NCI-H1417 (cell line): ENCODE data around the gene WWP2.
A peak's percentile ranks its signal among the peaks of the same experiment; 100 is the strongest.
"Not testable (repeated sequence)": the region's sequence is repeated elsewhere in the genome, so short reads cannot be mapped to it uniquely, and the experiment has no call there.

Source experiments
- DNase-seq, 3 experiments: peaks; one replicate each; lab custom pipeline; 2025; lab: John Stamatoyannopoulos, UW

The WWP2 gene

DNA sequence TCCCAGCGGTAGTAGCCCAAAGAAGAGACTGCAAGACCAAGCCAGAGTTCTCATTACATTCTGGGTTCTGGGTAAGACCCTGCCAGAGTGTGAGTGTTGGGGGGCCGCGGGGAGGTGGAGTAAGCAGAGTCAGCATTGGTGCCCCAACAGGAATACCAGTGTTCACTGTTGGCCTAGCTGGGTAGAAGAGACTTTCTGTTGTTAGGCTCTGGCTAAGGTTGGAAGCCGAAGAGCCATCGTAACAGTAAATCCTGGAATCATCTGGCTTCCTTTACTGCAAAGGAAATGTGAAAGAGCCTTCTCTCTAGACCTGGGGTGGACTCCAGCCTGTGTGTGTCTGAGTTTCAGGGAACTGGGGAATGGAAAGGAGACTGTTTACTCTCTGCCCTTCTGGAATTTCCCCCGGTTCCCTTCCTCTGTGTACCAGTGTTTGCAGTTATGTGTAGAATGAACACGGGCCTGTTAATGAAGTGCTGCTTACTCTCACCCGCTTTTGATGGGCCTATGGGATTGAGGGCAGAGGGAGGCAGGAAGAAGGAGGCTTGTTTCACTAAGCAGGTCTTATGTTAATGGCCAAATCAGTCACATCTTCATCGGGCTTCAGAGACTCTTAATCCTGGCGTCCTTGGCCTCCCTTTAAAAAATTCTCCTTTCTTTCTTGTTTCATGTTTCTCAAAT lies 68.5 kb downstream of the WWP2 start:
- no peak for DNase-seq

- DNase-seq, result no peak
Measured at GRCh38 chr16:69831212-69832123, 69.3 kb downstream of the WWP2 start.

DNA sequence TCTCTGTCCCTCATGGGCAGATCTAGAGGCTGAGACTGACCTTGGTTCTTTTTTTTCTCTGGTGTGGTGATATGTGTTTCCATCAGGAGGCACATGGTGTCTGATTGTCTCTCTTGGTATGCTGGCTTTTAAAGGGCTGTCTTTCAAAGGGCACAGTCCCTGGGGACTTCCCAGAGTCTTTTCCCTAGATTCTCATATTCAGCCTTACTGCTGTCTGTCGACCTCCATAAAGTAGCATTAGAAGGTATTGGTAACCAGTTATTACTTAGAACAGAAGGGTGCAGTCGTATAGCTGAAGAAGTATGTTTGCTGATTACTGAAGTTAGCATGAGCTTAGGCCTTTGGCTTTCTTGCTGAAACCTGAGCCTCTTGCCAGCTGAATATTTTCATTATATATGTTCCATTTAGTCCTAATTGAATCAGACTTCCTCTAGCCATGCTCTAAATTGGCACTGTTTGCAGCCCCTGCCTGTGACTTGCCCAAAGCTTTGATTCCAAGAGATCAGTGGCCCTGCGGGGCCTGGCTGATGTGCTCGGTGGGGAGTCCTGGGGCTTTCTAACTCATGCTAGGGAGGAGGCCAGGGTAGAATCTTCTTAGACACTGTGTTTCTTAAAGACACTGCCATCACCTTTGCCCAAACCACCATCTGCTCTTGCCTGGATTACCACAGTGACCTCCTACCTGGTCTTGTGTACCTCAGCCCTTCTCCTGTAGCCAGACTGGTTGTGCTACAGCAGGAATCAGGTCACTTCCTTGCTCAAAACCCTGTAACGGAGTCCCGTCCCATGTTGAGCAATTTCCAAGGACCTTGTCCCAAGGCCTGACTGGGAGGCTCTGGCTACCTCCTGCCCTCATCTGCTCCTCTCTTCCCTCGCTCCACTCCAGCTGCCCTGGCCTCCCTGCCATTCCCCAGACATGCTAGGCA lies 71.5 kb downstream of the WWP2 start:
- no peak for DNase-seq

DNA sequence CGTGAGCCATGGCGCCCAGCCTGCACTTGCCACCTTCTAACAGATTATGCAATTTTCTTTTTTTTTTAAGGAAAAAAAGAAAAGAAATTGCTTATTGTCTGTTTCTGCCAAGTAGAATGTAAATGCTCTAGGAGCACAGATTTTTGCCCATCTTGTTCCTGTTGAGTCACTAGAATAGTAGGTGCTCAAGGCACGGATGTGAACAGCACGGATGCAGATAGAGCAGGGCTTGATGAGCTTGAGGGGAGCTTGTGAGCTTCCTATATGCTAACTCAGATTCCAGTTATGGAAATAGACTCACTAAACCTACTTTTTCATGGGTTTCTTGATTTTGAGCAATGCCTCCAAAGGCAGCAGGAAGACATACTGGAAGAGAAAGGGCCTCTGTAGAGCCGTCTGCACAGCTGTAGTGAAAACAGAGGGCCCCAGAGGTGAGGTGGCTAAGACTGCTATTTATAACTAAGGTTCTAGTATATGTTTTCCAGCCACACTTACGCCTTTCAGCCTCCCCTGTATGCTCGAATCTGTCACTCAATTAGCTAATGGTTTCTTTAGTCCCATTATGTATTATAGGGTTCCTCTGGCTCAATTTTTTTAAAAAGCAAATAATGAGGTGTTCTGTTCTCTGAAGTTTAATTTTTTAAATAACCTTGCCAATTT lies 72.8 kb downstream of the WWP2 start:
- no peak for DNase-seq

DNA sequence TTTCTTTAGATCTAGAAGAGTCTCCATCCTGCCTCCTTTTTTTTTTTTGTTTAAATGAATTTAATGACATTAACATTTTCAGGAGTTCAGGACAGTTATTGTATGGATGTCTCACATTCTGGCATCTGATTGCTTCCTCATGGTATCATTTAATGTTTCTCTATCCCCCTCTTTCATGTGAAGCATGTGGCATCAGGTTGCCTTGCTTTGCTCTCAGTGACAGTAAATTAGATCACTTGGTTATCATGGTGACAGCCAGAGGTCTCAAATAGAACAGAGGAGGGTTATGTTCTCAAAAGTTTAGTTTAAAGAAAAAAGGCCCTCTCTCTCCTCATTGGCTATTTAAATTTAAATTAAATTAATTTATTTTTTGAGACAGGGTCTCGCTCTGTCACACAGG lies 74.1 kb downstream of the WWP2 start:
- DNase-seq, result no peak

DNA sequence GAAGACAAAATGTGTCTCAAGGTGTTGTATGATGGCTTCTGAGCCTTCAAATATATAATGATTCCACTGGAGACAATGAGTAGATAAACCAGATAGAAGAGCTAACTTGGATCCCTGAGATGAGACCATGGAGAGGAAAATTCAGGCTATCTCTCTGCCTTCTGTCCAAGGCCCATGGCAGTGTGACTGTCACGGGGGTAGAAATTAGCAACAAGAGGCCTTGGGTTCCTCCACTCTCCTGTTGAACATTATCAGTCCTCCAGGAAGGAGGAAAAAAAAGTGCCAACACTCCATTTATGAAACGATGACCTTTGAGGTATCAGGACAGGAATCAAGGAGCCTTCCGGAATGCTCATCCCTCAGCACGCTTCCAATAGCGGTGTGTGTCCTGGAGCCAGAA lies 75.2 kb downstream of the WWP2 start:
- DNase-seq, result no peak

DNA sequence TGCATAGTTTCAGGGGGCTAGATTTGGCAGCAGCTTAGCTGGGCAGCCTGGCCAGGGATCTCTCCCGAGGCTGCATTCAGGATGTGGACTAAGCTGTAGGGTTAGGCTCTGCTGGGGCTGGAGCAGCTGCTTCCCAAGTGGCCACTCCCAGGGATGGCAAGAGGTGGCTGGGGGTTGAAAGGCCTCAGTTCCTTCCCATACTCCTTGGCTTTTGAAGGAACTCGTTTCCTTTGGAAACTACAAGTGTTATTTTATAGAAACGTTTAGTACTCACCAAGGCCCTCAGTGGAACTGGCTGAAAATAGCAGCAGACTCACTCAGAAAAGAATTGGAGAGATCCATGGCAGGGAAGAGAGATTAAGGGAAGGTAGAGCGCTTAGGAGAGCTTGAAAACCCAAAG lies 76.4 kb downstream of the WWP2 start:
- DNase-seq, result no peak

DNA sequence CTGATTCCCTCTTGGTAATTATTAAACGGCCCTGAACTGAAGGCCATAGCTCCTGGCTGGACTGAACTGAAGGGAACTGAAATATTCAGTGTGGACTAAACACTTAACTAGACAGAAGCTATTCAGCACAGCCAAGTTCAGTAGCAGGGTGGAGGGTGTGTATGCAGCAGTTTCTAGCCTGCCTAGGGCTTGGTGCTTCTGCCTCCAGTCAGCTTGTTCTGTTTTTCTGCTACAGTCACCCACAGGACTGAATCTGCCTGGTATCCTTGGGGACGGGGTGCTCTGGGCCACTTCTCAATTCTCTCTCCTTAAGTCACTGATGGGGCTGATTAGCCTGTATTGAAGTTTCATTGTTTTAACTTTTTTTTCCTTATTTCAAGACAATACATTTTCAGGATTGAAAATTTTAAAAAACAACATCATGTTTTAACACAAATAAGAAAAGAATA lies 77.1 kb downstream of the WWP2 start:
- no peak for DNase-seq

DNA sequence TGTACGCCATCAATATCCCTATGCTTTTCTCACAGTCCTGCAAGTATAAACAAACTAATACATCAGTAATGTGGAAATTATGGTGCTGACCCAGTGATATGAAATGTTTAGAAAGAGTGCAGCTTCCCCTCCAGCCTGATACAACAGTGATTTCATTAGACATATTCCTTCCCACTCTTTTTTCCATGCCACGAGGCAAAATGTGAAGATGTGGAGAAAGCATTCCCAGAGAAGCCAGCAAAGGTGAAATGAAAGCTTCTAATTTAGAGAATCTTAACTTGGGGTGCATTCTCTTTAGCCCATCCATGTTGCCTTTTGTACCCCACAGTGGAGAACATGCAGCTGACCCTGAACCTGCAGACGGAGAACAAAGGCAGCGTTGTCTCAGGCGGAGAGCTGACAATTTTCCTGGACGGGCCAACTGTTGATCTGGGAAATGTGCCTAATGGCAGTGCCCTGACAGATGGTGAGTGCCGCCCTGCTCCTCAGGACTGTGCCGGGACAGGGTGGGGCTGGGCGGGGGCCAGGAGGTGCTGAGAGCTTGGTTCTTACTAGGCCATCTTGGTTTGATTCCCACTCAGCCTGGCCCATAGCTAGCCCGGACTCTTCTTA lies 77.8 kb downstream of the WWP2 start:
- no peak for DNase-seq

DNA sequence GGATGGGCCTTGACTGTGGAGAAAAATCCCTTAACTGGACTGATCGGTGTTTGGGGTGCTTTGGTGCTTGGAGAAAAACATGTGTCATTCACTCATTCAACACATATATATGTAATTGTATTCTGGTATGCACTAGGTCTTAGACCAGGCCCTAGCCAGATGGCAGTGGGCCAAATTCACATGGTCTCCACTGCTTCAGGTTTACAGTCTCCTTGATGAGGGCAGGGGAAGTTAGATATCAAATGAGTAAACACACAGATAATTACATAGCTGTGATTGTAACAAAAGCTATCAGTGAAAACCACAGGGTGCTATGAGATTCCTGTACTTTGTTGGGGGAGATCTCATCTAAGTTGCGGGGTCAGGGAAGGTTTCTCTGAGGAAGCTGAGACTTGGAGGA lies 78.8 kb downstream of the WWP2 start:
- peak in 1 of 3 experiments; percentile 3 for DNase-seq

GRCh38 chr16:69844441-69844840 lies 82.3 kb downstream of the WWP2 start:
- DNase-seq, result no peak

GRCh38 chr16:69845181-69845580 lies 83.0 kb downstream of the WWP2 start:
- DNase-seq, result no peak

DNA sequence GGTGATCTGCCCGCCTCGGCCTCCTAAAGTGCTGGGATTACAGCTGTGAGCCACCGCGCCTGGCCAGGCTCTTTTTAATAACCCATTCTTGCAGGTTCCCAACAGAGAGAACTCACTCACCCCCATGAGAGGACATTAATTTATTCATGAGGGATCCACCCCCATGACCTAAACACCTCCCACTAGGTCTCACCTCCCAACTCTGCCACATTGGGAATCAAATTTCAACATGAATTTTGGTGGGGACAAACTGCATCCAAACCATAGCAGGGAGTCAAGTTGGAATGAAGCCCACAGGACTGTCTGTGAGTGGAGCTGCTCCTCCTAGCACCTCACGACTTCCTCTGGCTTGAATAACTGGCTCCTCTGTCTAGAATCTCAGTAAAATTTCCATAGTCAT lies 85.5 kb downstream of the WWP2 start:
- DNase-seq, result no peak

DNA sequence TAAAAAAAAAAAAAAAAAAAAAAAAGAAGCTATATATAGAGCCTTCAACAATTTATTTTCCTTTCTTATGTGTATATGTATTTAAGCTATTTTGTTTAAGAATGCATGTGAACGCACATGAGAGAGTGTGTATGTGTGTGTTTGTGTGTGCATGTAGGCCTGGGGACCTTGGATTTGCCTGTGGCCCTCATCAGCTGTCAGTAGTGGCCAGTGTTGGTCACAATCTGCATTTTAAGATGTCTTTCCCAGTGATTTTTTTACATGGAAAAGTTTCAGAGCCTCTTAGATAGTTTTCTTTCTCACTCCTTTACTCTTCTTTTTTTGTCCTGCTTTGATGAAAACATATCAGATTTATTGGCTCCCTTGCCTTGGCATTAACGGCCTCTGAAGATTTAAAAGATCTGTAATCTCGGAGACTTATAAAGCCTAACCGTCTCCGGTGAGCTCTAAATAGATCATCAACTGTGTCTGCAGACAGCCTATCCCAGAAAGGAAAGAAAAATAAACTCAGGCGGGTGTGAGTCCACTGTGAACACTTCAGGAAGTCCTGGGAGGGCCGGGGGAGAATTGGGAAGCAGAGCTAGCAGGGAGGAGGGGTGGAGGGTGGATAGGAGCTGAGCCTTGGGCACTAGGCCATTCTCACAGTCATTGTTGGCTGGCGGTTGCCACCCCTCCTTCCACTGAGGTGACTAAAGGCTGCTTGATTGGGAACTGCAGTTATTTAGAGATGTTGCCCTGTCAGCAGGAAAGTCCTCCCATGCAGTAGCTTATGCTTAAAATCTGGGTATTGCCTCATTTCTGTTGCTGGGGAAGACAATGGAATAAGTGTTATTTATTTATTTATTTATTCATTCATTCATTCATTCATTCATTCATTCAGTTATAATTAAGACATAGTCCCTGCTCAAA lies 86.8 kb downstream of the WWP2 start:
- DNase-seq, result no peak

- no peak for DNase-seq
Measured at GRCh38 chr16:69851491-69852240, 89.5 kb downstream of the WWP2 start.

DNA sequence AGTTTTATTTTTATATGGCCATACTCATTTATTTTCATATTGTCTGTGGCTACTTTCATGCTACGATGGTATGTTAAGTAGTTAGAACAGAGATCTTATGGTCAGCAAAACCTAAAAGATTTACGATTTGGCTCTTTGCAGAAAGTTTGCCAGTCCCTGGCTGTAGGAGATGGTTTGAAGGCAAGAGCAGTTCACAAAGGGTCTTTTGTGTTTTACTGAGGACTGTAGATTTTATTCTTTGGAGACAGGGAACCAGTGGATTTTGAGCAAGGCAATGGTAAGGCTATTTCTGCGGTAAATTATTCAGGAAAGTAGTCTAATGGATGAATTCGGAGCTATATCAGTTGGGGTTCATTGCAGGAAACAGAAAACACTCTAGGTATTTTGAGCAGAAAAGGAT lies 90.7 kb downstream of the WWP2 start:
- no peak for DNase-seq

DNA sequence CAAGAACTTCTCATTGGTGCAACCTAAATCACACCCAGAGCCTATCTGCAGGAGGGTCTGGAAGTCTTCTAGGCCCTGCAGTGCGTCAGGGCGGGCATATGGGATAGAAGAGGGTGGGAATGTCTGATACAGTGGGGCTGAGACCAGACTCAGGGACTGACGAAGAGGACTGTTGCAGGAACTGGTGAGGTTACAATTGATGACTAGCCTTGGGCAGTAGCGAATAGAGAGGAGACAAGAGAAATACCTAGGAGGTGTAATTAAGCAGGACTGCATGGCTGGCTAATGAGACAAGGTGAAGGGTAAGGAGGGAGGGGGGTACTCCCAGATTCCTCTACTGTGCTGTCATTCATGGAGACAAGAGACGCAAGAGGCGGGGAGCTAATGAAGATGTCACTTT lies 91.3 kb downstream of the WWP2 start:
- DNase-seq, result no peak

- not testable (repeated sequence) for DNase-seq
Measured at GRCh38 chr16:69854776-69855175, 92.6 kb downstream of the WWP2 start.

DNA sequence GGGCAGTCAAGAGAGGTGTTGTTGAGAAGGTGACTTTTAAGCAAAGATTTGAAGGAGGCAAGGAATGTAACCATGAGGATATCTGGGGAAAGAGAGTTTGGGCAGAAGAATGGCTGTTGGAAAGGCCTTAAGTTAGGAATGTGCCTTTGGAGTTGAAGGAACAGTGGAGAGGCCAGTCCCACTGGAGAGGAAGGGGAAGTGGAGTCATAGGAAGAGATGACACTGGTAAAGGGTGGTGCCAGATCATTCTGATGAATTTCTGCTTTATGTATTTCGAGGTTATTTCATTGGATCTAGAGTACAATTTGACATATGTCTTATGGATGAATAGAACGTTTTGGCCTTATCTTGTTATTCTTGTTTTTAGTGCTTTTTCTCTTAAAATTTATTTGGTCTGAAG lies 93.5 kb downstream of the WWP2 start:
- DNase-seq, result no peak
